Suppressor macrophage treated with lipopolysaccharide for 4 hours (primary cell): ENCODE results near the gene CCSER1.
"Not testable (repeated sequence)": the region's sequence is repeated elsewhere in the genome, so short reads cannot be mapped to it uniquely, and the experiment has no call there.

Source experiments
- DNase-seq: peaks from one replicate; pipeline ENCODE4 v3.0.0-alpha.2; 2020

CCSER1 gene

GRCh38 chr4:90580326-90580725, 453.1 kb downstream of the CCSER1 start:
- DNase-seq, result no peak

GRCh38 chr4:90582087-90582486, 454.9 kb downstream of the CCSER1 start:
- DNase-seq, result no peak

DNA sequence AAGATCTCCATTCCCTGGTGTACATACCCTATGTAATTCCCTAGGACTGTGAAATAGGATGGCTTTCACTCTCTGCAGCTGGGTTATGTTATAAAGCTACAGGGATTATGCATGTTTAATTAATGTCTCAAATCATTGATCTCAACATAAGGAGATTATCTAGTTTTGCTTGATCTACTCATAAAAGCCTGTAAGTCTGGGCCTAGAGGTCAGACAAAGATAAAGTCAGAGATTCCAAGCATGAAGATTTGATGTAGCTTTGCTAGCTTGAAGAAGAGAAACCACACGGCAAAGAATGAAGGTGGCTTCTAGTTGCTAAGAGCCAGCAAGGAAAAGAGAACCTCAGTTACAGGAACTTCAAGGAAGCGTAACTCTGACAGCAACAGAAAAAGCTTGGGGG, 456.9 kb downstream of the CCSER1 start:
- no peak for DNase-seq

GRCh38 chr4:90585961-90586360, 458.8 kb downstream of the CCSER1 start:
- no peak for DNase-seq

DNA sequence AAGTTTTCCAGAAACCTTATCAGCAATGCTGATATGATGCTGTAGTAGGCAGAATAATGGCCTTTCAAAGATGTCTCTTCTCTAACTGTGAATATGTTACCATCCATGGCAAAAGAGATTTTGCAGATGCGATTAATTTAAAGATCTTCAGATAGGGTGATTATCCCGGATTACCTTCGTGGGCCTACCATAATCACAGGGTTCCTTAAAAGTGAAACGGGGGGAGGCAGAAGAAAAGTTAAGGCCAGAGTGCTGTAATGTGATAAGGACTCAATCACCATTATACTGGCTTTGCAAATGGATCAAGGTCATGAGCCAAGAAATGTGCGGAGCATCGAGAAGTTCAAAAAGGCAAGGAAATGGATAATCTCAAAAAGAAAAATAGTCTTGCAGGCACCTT, 459.6 kb downstream of the CCSER1 start:
- DNase-seq, result no peak

- no peak for DNase-seq
These were observed 470.7 kb downstream of the CCSER1 start for GRCh38 chr4:90597927-90598326.

DNA sequence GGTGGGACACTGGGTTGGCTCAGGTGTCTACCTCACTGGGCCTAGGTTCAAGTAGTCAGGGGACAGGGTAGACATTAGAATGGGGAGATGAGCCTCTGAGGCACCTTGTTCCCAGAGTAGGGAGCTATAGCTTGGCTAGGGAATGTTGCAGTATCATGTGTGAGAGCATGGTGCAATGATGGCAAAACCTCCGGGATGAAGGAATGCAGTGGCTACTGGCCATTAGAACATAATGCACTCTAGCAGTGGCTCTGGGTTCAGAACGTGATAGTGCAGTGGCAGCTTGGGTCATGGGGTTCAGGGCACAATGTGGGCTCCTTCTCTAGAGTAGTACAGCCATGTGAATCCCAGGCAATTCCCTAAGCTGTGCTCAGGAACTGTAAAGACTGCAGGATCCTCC, 471.5 kb downstream of the CCSER1 start:
- DNase-seq, result no peak

GRCh38 chr4:90602726-90603125, 475.5 kb downstream of the CCSER1 start:
- DNase-seq, result no peak

- no peak for DNase-seq
These were observed 476.3 kb downstream of the CCSER1 start for GRCh38 chr4:90603540-90603939.

DNA sequence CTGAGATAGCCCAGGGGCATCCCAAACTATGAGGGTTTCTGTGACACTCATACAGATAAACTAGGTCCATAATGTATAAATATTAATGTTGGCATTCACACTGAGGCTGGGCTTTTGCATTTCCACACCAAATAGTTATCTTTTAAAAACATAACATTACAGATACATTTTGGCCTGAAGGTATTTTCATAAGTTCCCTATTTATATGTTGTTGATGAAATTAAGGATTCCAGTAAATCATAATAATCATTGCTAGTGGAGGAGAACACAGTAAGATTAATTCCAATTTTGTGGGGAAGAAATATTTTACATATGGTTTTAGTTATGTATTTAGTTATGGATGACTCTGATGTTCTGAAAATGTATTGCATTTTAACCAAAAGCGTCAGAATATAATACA, 479.6 kb downstream of the CCSER1 start:
- no peak for DNase-seq

GRCh38 chr4:90614371-90614770, 487.2 kb downstream of the CCSER1 start:
- DNase-seq, result no peak

GRCh38 chr4:90621080-90621479, 493.9 kb downstream of the CCSER1 start:
- no peak for DNase-seq

DNA sequence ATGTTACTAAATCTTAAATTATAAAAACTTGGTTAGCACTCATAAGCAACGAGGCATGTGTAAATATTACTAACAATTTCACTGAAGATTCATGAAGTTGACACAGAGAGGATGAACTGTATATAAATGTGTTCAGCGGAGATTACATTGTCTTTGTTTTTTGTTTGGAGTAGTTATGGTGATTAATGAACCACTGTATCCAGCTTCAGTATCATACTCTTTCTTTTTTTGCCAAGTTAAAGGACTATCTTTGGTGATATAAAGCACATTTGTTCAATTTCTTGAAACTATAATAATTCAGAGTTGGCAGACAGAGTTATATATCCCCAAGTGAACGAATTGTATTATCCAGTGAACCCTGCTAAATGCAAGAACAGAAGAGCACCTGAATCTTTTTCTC, 497.6 kb downstream of the CCSER1 start:
- no peak for DNase-seq

DNA sequence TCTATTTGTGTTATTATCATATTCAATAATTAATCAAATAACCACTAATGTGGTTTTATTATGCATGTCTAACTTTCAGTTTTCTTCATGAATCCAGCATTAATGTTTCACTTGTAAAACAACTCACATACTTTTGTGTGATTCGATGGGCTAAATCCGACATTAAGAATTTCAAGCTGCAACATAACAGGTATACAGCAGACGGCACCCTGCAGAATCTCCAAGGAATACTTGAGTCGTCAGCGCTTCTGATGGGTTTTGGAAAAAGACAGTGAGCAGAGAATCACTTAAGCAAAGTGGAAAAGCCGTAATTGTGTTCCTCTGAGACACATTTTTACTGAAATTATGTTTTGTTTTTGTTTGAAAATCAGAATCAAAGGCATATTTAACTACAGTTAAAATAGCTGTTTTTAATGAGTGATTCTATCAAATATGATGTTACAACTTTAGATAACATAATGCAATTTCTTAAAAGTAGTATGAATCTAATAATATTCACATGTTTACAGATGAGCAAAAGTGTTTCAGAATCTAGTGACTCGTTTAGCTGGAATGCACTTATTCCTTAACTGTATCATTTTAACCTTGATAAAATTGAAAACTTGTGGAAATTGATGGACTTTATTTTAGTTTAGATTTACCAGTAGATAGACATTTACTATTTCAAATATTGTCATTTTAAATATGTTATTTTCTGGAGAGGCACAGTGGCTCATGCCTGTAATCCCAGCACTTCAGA, 514.8 kb downstream of the CCSER1 start:
- no peak for DNase-seq

DNA sequence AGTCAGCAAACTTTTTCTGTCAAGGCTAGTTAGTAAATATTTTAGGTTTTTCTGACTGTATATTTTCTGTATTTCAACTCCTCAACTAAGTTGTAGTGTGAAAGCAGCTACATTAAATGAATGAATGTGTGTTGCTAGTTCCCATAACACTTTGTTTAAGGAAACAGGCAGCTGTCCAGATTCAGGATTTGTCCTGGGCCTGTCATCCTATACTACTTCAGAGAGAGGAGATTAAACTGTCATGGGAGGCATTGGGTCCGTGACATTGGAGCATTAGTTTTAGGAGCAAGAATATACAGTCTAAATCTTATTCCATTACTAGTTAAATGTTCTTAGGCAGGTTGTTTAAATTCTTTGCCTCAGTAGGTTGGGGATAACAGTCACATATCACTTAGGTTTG, 516.0 kb downstream of the CCSER1 start:
- no peak for DNase-seq

DNA sequence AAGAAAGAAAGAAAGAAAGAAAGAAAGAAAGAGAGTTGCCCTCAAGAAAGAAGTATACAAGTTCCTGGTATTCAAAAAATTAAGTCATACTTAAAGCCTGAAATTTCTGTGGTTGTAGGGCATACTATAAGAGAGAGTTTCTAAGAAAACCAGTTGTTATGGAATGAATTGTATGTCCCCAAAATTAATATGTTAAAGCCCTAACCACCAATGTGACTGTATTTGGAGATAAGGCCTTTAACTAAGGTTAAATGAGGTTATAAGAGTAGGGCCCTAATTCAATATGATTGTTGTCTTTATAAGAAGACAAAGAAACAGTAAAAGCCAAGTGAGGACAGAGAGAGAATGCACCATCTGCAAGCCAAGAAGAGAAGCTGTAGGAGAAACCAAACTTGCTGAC, 521.1 kb downstream of the CCSER1 start:
- no peak for DNase-seq

GRCh38 chr4:90648791-90649190, 521.6 kb downstream of the CCSER1 start:
- DNase-seq, result no peak

DNA sequence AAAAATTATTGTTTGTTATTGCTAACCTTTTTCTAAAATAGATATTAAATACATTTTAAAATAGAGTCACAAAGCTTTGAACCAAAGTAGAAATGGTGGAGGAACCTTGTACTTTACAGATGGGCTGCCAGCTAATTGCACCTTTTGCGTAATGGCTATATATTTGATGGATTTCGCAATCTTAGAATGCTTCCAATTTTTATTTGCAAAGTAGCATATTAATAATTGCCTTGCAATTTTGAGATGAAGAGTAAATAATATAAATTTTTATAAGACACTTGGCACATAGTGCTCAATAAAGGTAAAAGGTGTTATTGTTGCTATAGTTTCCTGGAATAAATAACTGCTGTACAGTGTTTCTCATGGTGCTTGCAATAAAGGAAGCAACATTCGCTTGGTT, 533.5 kb downstream of the CCSER1 start:
- DNase-seq, result no peak

- no peak for DNase-seq
These were observed 543.0 kb downstream of the CCSER1 start for GRCh38 chr4:90670183-90670582.

GRCh38 chr4:90689739-90690138, 562.5 kb downstream of the CCSER1 start:
- no peak for DNase-seq

GRCh38 chr4:90695411-90695810, 568.2 kb downstream of the CCSER1 start:
- DNase-seq, result no peak

GRCh38 chr4:90705501-90705900, 578.3 kb downstream of the CCSER1 start:
- DNase-seq, result not testable (repeated sequence)

DNA sequence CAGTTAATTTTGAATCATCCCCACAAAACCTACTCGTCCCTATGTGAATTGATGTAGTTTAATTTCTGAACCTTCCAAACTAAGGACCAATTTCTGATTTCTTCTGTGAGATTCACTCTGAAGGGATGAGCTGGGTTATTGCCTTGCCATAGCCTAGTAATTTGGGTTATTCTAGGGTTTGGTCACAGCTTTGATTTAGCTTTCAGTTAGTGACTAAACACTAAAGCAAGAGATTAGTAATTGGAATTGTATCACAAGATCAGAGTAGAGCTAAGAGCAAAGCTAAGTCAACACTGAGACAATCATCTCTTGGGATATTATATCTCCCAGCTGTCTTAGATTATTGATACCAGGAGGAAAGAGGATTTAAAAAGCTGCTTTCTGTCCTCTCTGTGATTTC, 588.0 kb downstream of the CCSER1 start:
- no peak for DNase-seq

DNA sequence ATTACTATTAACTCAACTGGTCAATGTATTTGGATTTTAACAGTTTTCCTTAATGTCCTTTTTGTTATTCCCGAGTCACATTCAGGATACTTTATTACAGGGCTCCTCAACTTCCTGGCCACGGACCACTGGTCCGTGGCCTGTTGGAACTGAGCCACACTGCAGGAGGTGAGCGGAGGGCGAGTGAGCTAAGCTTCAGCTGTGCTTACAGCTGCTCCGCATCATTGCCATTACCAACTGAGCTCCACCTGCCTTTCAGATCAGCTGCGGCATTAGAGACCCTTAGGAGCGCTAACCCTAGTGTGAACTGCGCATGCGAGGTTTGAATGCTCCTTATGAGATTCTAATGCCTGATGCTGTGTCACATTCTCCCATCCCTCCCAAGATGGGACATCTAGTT, 591.7 kb downstream of the CCSER1 start:
- no peak for DNase-seq

DNA sequence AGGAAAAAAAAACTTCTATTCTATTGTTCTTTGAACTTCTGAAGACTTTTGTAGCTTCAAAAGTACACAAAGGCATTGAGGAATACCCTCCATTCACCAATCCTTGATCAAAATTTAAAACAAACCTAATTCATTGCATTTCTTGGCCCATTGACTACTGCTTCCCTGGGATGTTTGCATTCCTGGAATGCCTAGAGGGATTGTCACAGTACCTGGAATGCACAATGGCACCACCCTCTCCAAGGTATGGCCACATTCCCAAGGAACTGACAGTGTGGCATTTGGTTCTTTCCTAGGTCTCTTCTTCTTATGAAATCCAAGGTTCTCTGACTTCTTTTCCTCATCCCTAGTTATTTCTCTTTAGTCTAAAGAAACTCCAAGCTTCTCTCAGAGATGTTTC, 600.7 kb downstream of the CCSER1 start:
- no peak for DNase-seq

DNA sequence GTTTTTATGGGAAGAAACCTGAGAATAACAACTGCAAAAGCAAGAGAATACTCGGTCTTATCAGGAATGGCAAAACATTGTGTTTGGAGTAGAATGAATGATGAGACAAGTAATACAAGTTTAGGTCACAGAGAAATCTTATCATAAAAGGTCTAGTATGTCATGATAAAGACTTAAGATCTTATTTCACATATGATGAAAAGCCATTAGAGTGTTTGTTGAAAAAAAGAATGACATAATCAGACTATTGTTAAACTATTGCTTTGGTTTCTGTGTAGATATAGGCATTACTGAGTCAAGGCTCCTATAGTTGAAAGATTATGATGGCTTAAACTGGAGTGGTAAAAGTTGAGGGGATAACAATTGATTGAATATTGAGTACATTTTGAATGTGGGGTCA, 603.6 kb downstream of the CCSER1 start:
- no peak for DNase-seq
